ENCODE results near the gene INHBE.
"Not testable (repeated sequence)": the region's sequence is repeated elsewhere in the genome, so short reads cannot be mapped to it uniquely, and the experiment has no call there.

Gene INHBE

GRCh38 chr12:57441846-57442427, 13.2 kb upstream of the INHBE start:
- DNase-seq, result no peak

DNA sequence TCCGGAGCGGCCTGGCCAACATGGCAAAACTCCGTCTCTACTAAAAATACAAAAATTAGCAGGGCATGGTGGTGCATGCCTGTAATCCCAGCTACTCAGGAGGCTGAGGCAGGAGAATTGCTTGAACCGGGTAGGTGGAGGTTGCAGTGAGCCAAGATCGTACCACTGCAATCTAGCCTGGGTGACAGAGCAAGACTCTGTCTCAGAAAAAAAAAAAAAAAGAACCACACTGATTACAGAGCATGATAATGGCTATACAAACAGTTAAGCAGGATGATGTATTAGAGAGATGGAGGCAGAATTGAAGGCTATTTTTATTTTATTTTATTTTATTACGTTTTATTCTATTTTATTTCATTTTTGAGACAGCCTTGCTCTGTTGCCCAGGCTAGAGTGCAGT, 10.8 kb upstream of the INHBE start:
- not testable (repeated sequence) for DNase-seq

DNA sequence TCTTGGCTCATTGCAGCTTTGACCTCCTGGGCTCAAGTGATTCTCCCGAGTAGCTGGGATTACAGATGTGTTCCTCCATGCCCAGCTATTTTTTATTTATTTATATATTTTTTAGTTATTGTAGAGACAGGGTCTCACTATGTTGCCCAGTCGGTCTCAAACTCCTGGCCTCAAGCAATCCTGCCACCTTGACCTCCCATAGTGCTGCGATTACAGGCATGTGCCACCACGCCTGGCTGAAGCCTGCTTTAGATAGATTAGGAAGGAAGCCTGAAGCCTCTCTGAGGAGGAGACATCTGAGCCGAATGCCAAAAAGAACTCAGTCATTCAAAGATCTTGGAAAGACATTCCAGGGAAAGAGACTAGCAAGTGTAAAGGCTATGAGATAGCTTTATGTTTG, 10.4 kb upstream of the INHBE start:
- no peak for DNase-seq

DNA sequence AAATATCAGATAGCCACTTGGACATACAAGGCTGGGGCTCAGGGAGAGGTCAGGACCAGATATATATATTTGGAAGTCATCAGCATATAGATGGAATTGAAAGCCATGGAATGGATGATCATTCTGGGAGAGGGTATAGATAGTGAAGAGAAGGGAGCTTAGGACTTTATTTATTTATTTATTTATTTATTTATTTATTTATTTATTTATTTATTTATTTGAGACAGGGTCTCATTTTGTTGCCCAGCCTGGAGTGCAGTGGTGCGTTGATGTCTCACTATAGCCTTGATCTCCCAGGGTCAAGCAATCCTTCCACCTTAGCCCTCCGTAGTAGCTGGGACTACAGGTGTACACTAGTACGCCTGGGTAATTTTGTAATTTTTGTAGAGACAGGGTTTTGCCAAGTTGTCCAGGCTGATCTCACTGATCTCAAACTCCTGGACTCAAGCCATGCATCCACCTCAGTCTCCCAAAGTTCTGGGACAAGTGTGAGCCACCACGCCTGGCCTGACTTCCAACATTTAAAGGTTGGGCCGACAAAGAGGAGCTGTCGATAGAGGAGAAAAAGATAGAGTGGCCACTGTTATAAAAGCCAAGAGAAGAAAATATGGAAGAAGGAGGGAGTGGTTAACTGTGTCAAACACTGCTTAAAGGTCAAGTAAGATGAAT, 8.7 kb upstream of the INHBE start:
- DNase-seq, result no peak

DNA sequence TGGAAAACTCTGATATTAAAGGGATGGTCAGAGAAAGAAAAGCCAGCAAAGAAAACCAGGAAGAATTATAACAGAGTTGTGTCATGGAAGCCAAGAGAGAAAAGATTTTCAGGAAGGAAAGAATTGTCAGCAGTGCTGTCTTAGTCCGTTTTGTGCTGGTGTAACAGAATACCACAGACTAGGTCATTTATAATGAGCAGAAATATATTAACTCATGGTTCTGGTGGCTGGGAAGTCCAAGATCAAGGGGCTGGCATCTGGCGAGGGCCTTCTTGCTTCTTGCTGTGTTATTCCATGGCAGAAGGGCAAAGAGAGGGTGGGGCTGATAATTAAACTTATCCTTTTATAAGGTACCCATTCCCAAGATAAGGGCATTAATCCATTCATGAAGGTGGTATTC, 6.4 kb upstream of the INHBE start:
- no peak for DNase-seq

GRCh38 chr12:57449375-57449774, 5.7 kb upstream of the INHBE start:
- DNase-seq, result no peak

DNA sequence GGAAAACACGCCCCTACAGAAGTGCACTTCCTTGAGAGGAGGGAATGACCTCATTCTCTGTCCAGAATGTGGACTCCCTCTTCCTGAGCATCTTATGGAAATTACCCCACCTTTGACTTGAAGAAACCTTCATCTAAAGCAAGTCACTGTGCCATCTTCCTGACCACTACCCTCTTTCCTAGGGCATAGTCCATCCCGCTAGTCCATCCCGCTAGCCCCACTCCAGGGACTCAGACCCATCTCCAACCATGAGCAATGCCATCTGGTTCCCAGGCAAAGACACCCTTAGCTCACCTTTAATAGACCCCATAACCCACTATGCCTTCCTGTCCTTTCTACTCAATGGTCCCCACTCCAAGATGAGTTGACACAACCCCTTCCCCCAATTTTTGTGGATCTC, 5.0 kb upstream of the INHBE start:
- DNase-seq, result no peak

DNA sequence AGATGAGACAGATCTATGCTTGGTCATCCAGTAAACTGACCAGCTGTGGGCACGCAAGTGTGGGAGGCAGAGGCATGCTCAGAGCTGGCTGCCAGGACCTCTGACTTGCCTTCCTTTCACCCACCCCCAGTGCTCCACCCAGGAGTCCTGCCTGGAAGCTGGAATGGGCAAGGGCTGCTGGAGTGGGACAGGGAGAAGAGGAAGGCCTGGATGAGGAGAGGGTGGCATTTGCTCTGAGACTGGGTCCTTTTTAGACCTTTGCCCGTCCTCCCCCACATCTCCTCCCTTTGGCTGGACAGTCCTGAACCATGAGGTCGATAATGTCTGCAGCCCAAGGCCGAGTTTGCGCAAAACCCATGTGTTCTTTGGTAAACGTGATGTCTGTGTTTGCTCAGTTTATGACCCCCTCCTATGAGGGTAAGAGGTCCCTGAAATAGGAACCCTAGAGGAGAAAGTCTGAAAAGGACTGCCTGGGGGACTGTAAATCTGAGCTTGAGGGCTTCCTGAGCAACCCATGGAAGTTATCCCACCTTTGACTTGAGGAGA, 3.8 kb upstream of the INHBE start:
- no peak for DNase-seq

DNA sequence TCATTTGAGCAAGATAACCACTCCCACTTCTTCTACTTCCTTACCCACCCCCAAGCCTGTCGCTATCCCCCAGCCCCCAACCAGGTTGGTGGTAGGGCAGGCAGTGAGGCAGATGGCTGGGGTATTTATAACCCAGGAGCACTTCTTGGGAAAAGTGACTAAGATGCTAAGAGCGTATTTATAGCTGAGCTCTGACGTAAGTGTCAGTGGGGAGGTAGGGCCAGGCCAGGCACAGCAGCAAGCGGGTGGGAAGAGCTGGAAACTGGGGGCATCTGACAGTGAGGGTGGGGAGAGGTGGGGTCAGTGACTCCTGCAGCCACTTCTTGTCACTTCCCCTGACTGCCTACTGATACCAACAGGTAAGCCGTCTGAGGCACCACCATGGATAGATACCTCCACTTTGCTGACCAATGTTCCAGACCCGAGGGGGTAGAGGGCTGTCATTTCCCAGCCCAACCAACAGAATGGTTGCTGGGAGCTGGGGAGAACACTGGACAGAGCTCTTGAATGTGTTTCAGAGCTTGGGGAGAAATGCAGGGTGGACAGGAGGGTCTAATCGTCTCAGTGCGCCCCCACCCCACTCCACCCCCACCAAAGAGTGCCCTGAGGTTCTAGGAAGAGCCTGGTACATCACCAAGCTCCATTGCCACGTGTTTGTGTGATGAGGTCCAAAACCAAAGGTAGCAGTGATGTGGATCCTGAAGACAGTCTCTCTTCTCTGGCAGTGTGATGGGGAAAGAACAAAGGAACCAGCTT, 2.7 kb upstream of the INHBE start:
- no peak for DNase-seq

GRCh38 chr12:57452937-57453509, 2.1 kb upstream of the INHBE start:
- DNase-seq, result peak; percentile 63

GRCh38 chr12:57454213-57454565, 918 bp upstream of the INHBE start:
- no peak for DNase-seq

DNA sequence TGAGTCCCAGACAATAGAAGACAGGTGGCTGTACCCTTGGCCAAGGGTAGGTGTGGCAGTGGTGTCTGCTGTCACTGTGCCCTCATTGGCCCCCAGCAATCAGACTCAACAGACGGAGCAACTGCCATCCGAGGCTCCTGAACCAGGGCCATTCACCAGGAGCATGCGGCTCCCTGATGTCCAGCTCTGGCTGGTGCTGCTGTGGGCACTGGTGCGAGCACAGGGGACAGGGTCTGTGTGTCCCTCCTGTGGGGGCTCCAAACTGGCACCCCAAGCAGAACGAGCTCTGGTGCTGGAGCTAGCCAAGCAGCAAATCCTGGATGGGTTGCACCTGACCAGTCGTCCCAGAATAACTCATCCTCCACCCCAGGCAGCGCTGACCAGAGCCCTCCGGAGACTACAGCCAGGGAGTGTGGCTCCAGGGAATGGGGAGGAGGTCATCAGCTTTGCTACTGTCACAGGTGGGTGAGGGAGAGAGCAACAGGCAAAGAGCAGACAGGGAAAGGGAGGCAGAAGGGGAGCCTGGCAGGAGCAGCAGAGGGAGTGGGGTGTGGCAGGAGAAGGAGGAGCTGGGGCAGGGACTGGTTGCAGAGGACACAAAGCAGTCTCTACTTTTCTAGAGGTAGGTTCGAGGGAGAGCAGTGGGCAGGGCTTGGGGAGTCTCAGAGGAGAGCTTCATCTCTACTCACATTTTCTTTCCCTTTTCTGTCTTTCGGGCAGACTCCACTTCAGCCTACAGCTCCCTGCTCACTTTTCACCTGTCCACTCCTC, 452 bp downstream of the INHBE start:
- no peak for DNase-seq

DNA sequence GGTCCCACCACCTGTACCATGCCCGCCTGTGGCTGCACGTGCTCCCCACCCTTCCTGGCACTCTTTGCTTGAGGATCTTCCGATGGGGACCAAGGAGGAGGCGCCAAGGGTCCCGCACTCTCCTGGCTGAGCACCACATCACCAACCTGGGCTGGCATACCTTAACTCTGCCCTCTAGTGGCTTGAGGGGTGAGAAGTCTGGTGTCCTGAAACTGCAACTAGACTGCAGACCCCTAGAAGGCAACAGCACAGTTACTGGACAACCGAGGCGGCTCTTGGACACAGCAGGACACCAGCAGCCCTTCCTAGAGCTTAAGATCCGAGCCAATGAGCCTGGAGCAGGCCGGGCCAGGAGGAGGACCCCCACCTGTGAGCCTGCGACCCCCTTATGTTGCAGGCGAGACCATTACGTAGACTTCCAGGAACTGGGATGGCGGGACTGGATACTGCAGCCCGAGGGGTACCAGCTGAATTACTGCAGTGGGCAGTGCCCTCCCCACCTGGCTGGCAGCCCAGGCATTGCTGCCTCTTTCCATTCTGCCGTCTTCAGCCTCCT, 1.1 kb downstream of the INHBE start:
- peak; percentile 53 for DNase-seq

GRCh38 chr12:57456737-57457490, 1.8 kb downstream of the INHBE start:
- DNase-seq, result no peak

DNA sequence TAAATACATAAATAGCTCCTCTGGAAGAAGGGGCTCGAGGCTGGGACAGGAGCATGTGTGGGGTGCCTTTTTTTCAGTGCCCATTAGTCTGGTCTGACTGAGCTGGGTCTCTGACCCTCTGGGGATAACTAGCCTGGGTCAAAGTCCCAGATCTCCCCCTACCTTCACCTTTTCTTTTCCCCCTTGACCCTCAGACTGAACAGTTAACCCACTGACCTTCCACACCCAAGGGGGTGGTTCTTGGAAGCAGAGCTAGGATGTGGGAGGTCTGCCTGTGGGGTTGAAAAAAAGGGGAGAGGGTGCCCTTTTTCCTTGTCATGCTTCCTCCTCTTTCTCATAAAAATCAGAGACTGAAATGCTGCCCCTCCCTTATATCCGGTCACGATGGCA, 3.6 kb downstream of the INHBE start:
- DNase-seq, result no peak

GRCh38 chr12:57459055-57459749, 4.1 kb downstream of the INHBE start:
- peak; percentile 92 for DNase-seq

DNA sequence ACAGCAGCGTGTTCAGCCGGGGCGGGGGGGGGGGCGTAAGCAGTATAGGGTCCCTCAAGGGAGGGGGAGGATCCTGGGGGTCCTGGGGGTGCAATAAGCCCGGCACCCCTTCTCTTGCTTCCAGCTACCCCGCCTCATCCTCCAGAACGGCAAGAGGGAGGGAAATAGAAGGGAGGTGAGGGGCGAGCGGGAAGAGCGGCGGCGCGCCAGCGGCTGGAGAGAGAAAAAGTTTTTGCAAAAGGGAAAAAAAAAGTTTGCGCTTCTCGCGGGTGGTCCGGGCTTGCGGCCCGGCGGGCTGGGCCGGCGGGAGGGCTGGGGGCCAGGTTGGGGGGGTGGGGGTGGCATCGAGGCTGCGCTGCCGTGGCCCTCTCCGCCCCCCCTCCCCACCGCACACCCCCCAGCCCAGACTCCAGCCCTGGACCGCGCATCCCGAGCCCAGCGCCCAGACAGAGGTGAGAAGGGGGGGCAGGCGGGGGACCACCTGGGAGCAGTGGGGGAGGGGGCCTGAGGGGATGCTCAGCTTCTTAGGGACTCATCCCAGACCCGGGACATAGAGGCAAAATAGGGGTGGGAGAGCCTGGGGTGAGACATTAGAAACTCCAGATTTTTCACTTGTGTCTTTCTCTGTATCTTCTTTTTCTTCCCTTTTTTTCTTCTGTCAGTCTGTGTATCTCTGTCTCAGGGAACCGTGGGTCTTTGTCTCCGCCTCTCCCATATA, 4.8 kb downstream of the INHBE start, which contains the start of gene GLI1:
Gene GLI1, plus strand, starts transcription at position 36 of the 718 bp plus-strand sequence. CDS start 3,907 bp downstream, outside the sequence.
- no peak for DNase-seq

DNA sequence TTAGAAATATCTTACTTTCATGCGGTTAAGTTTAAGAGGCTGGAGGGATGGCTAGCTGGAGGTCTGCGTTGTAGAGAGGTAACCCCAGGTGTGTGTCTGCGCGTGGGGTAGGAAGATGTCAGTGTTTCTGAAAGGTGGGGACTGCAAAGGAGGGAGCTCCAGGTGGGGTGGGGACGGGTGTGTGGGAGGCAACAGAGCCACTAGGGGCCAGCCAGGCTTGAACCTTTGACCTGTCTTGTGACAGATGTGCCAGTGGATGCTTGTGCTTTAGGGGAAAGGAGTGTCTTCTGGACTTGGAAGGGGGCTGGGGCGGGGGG, 5.3 kb downstream of the INHBE start:
- no peak for DNase-seq

DNA sequence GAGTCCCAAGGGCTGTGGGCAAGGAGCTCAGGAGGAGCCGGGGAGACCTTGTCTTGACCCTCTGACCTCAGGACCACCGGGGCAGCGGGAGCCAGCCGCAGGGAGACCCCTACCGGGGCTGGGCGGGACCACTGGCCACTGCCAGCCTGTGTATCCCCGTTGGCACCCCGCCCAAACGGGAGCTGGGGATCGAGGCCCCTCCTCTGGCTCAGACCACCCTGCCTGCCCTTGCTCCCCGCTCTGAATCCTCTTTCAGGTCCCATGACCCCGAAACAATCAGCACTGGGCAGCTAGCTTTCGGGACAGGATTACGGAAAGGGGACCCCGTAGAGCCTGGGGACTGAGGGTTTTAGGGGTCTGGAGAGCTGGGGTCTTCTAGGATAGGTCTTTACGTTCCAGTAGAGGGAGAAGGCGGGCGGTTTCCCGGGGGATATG, 5.8 kb downstream of the INHBE start:
- DNase-seq, result no peak

DNA sequence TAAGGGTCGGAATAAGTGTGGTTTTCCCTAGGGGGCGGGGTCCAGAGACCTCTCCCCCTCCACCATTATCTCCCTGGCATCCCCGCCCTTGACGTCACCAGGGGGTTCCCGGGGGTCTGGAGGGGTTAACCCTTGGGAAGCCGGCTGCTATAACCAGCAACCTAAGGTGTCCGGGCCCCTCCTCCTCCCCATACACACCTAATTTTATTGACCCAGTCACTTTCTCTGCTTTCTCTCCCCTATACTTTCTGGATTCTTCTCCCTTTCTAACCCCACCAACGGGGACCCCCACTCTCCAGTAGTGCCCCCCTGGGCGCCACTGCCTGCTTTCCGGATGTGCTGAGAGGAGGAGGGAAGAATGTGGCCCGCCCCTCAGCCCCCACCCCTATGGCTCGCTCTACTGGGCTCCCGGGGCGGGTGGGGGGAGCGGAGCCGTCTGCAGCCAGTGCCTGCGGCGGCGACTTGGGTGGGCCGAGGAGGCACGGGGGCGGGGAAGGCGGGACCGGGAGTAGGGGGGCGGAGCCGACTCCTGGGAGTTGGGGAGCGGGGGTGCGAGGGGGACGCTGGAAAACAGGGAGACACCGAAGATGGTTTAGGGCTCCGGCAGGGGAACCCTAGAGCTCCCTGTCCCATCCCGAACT, 6.3 kb downstream of the INHBE start:
- DNase-seq, result peak; percentile 44
